ENCODE results near the gene ASTN2. TPM values are rescaled to one million over a fixed set of nuclear protein-coding genes. Genes with fewer than 3 reads are reported as not detected.

Gene ASTN2
- total RNA-seq, 1 donor from 2014 or later = 2.1 TPM

GRCh38 chr9:116494815-116495634, 919.8 kb downstream of the ASTN2 start:
- no peak for DNase-seq (ENCODE audit: low read depth, low spot score)

- no peak for DNase-seq (ENCODE audit: low read depth, low spot score)
Observed at GRCh38 chr9:116493183-116493860, 921.5 kb downstream of the ASTN2 start.

GRCh38 chr9:116491659-116492058, 923.2 kb downstream of the ASTN2 start:
- DNase-seq (ENCODE audit: low read depth, low spot score) = no peak

- no peak for DNase-seq (ENCODE audit: low read depth, low spot score)
Observed at GRCh38 chr9:116491219-116491618, 923.6 kb downstream of the ASTN2 start.

GRCh38 chr9:116490321-116490720, 924.5 kb downstream of the ASTN2 start:
- no peak for DNase-seq (ENCODE audit: low read depth, low spot score)

- no peak for DNase-seq (ENCODE audit: low read depth, low spot score)
Observed at GRCh38 chr9:116488373-116488772, 926.5 kb downstream of the ASTN2 start.

GRCh38 chr9:116484492-116485061, 930.3 kb downstream of the ASTN2 start:
- DNase-seq (ENCODE audit: low read depth, low spot score) = no peak

- DNase-seq (ENCODE audit: low read depth, low spot score) = no peak
Observed at GRCh38 chr9:116483622-116484491, 931.0 kb downstream of the ASTN2 start.

- no peak for DNase-seq (ENCODE audit: low read depth, low spot score)
Observed at GRCh38 chr9:116482740-116483139, 932.1 kb downstream of the ASTN2 start.

- no peak for DNase-seq (ENCODE audit: low read depth, low spot score)
Observed at GRCh38 chr9:116480700-116481099, 934.2 kb downstream of the ASTN2 start.

GRCh38 chr9:116479967-116480366, 934.9 kb downstream of the ASTN2 start:
- no peak for DNase-seq (ENCODE audit: low read depth, low spot score)

- DNase-seq (ENCODE audit: low read depth, low spot score) = no peak
Observed at GRCh38 chr9:116479056-116479544, 935.8 kb downstream of the ASTN2 start.

GRCh38 chr9:116477584-116478141, 937.2 kb downstream of the ASTN2 start:
- DNase-seq (ENCODE audit: low read depth, low spot score) = no peak

GRCh38 chr9:116476935-116477381, 937.9 kb downstream of the ASTN2 start:
- no peak for DNase-seq (ENCODE audit: low read depth, low spot score)

GRCh38 chr9:116476002-116476401, 938.9 kb downstream of the ASTN2 start:
- no peak for DNase-seq (ENCODE audit: low read depth, low spot score)

- no peak for DNase-seq (ENCODE audit: low read depth, low spot score)
Observed at GRCh38 chr9:116475201-116475600, 939.7 kb downstream of the ASTN2 start.

GRCh38 chr9:116471944-116472506, 942.8 kb downstream of the ASTN2 start:
- DNase-seq (ENCODE audit: low read depth, low spot score) = no peak

GRCh38 chr9:116471093-116471906, 943.6 kb downstream of the ASTN2 start:
- DNase-seq (ENCODE audit: low read depth, low spot score) = no peak

- no peak for DNase-seq (ENCODE audit: low read depth, low spot score)
Observed at GRCh38 chr9:116468793-116469527, 945.9 kb downstream of the ASTN2 start.
